ENCODE data around the gene ADGRA1. TPM values are rescaled to one million over a fixed set of nuclear protein-coding genes. Genes with fewer than 3 reads are reported as not detected.

Gene ADGRA1
- total and polyA plus RNA-seq, 2 experiments from 2014 or later, result not detected

GRCh38 chr10:133087045-133087678 lies 562 bp upstream of the ADGRA1 start:
- in situ Hi-C loops (cut with MboI), result no loop called here
- Histone ChIP-seq H3K4me3 (no peak overlapping the region), H3F3A (ENCODE audit: insufficient read depth) (no peaks in the 10 kb centered on the region), H3K4me2 (ENCODE audit: unreplicated experiment) (no peak overlapping the region), H3K9me3 (ENCODE audit: low read depth) (no peaks in the 10 kb centered on the region), H3K79me2 (ENCODE audit: insufficient read depth) (no peaks in the 10 kb centered on the region), H3K27ac (no peak overlapping the region), H3K9ac (no peak overlapping the region), H4K20me1 (ENCODE audit: insufficient read depth) (no peaks in the 10 kb centered on the region), H3K27me3 (replicated peaks; ENCODE audit: insufficient read depth) (peaks cover 61% of the 10 kb centered on the region), H3K36me3 (ENCODE audit: low read depth) (no peaks in the 10 kb centered on the region), H3K9me2 (ENCODE audit: insufficient read depth) (no peaks in the 10 kb centered on the region), H3K4me1 (ENCODE audit: insufficient read depth) (no peaks in the 10 kb centered on the region), H2AFZ (no peak overlapping the region)
- TF ChIP-seq EZH2phosphoT487 (IDR thresholded peaks at IDR 0.05; ENCODE audit: insufficient read depth, low read depth) (no peak), EZH2 (IDR thresholded peaks at IDR 0.05; ENCODE audit: insufficient read depth, poor library complexity, severe bottlenecking) (no peak)
- 31 to 34% methylated on average over 16 of the region's 16 CpGs for WGBS, 2 experiments (ENCODE audit: low coverage in 1 of 2, low lambda C conversion rate in 2 of 2, missing lambda C conversion rate in 2 of 2)
- DNase-seq, result no peak

- peaks cover 56% of the 10 kb centered on the region for H3K27me3 ChIP-seq (replicated peaks; ENCODE audit: insufficient read depth)
These were observed 643 bp downstream of the ADGRA1 start for GRCh38 chr10:133088179-133088955.

GRCh38 chr10:133088956-133089800 lies 1.5 kb downstream of the ADGRA1 start:
- WGBS, 2 experiments (ENCODE audit: low coverage in 1 of 2, low lambda C conversion rate in 2 of 2, missing lambda C conversion rate in 2 of 2), result 27 to 28% methylated on average over 38 to 42 of the region's 46 CpGs
- in situ Hi-C loops (cut with MboI), result no loop called here
- H3K36me3 ChIP-seq (ENCODE audit: low read depth), result no peaks in the 10 kb centered on the region
- H3K9me2 ChIP-seq (ENCODE audit: insufficient read depth), result no peaks in the 10 kb centered on the region
- H3K9ac ChIP-seq, result no peak overlapping the region
- H3K4me1 ChIP-seq (ENCODE audit: insufficient read depth), result no peaks in the 10 kb centered on the region
- no peaks in the 10 kb centered on the region for H3F3A ChIP-seq (ENCODE audit: insufficient read depth)
- DNase-seq, result no peak
- no peak overlapping the region for H2AFZ ChIP-seq
- H3K4me3 ChIP-seq, result no peak overlapping the region
- TF ChIP-seq EZH2 (IDR thresholded peaks at IDR 0.05; ENCODE audit: insufficient read depth, poor library complexity, severe bottlenecking) (no peak), EZH2phosphoT487 (IDR thresholded peaks at IDR 0.05; ENCODE audit: insufficient read depth, low read depth) (no peak)
- H3K27ac ChIP-seq, result no peak overlapping the region
- no peaks in the 10 kb centered on the region for H3K9me3 ChIP-seq (ENCODE audit: low read depth)
- no peaks in the 10 kb centered on the region for H3K79me2 ChIP-seq (ENCODE audit: insufficient read depth)
- peaks cover 60% of the 10 kb centered on the region for H3K27me3 ChIP-seq (replicated peaks; ENCODE audit: insufficient read depth)
- no peak overlapping the region for H3K4me2 ChIP-seq (ENCODE audit: unreplicated experiment)
- no peaks in the 10 kb centered on the region for H4K20me1 ChIP-seq (ENCODE audit: insufficient read depth)

More at GRCh38 chr10:133088179-133088955, 643 bp downstream of the ADGRA1 start:
- Histone ChIP-seq H3K9me3 (ENCODE audit: low read depth) (no peaks in the 10 kb centered on the region), H2AFZ (no peak overlapping the region), H3F3A (ENCODE audit: insufficient read depth) (no peaks in the 10 kb centered on the region), H3K4me1 (ENCODE audit: insufficient read depth) (no peaks in the 10 kb centered on the region), H3K36me3 (ENCODE audit: low read depth) (no peaks in the 10 kb centered on the region), H3K27ac (no peak overlapping the region), H3K4me3 (no peak overlapping the region), H4K20me1 (ENCODE audit: insufficient read depth) (no peaks in the 10 kb centered on the region), H3K9ac (no peak overlapping the region), H3K9me2 (ENCODE audit: insufficient read depth) (no peaks in the 10 kb centered on the region), H3K79me2 (ENCODE audit: insufficient read depth) (no peaks in the 10 kb centered on the region), H3K4me2 (ENCODE audit: unreplicated experiment) (no peak overlapping the region)
- TF ChIP-seq EZH2 (IDR thresholded peaks at IDR 0.05; ENCODE audit: insufficient read depth, poor library complexity, severe bottlenecking) (no peak), EZH2phosphoT487 (IDR thresholded peaks at IDR 0.05; ENCODE audit: insufficient read depth, low read depth) (no peak)
- DNase-seq, result no peak
- in situ Hi-C loops (cut with MboI), result no loop called here
- WGBS, 2 experiments (ENCODE audit: low coverage in 1 of 2, low lambda C conversion rate in 2 of 2, missing lambda C conversion rate in 2 of 2), result 2% methylated on average over 37 to 61 of the region's 87 CpGs

- no peaks in the 10 kb centered on the region for H3K4me1 ChIP-seq (ENCODE audit: insufficient read depth)
- no peaks in the 10 kb centered on the region for H3K36me3 ChIP-seq (ENCODE audit: low read depth)
- H3K27me3 ChIP-seq (replicated peaks; ENCODE audit: insufficient read depth), result peaks cover 60% of the 10 kb centered on the region
- no peak overlapping the region for H3K27ac ChIP-seq
- in situ Hi-C loops (cut with MboI), result no loop called here
- no peak overlapping the region for H2AFZ ChIP-seq
- H3F3A ChIP-seq (ENCODE audit: insufficient read depth), result no peaks in the 10 kb centered on the region
- no peak overlapping the region for H3K4me3 ChIP-seq
- no peak overlapping the region for H3K4me2 ChIP-seq (ENCODE audit: unreplicated experiment)
- no peak for TF ChIP-seq EZH2 (IDR thresholded peaks at IDR 0.05; ENCODE audit: insufficient read depth, poor library complexity, severe bottlenecking)
- TF ChIP-seq EZH2phosphoT487 (IDR thresholded peaks at IDR 0.05; ENCODE audit: insufficient read depth, low read depth), result no peak
- no peaks in the 10 kb centered on the region for H3K9me3 ChIP-seq (ENCODE audit: low read depth)
- no peak overlapping the region for H3K9ac ChIP-seq
- no peaks in the 10 kb centered on the region for H3K9me2 ChIP-seq (ENCODE audit: insufficient read depth)
- no peaks in the 10 kb centered on the region for H4K20me1 ChIP-seq (ENCODE audit: insufficient read depth)
- no peaks in the 10 kb centered on the region for H3K79me2 ChIP-seq (ENCODE audit: insufficient read depth)
- DNase-seq, result no peak
- 49 to 57% methylated on average over 11 to 13 of the region's 13 CpGs for WGBS, 2 experiments (ENCODE audit: low coverage in 1 of 2, low lambda C conversion rate in 2 of 2, missing lambda C conversion rate in 2 of 2)
These were observed 2.4 kb downstream of the ADGRA1 start for GRCh38 chr10:133090101-133090500.
